ENCODE data around the gene SYNDIG1.
A peak's percentile ranks its signal among the peaks of the same experiment; 100 is the strongest.

Gene SYNDIG1

DNA sequence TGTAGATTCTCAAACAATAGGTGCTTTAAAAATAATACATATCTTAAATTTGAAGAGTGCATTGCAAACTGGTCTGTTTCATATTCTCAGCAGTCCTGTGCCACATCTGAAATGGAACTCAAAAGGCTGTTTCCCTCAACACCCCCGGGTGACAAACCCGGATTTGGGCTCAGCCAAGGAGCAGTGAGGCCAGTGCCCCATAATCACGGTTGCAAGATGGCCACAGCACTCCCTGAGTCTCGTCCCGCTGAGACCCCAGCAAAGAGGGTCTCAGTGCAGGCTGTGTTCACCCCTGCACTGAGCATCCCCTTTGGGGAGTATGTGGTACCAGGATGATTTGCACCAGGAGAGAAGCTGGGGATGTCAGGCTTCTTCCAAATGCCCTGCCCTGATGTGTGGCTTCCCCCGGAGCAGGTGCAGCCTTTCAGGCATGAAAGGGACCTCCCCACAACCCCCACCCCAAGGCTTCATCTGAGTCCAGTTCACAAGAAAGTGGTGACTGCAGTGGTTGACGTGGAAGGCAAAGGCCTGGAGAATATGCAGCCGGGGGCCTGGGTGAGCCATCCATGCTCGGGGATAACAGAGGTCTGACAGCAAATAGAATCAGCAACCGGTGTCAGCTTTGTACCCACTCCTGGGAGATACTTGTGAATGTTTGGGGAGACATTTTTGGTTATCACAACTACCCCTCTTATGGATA lies 202.9 kb downstream of the SYNDIG1 start:
- no peak for DNase-seq (ENCODE audit: low read depth)
- TF ChIP-seq, protein P1, sequence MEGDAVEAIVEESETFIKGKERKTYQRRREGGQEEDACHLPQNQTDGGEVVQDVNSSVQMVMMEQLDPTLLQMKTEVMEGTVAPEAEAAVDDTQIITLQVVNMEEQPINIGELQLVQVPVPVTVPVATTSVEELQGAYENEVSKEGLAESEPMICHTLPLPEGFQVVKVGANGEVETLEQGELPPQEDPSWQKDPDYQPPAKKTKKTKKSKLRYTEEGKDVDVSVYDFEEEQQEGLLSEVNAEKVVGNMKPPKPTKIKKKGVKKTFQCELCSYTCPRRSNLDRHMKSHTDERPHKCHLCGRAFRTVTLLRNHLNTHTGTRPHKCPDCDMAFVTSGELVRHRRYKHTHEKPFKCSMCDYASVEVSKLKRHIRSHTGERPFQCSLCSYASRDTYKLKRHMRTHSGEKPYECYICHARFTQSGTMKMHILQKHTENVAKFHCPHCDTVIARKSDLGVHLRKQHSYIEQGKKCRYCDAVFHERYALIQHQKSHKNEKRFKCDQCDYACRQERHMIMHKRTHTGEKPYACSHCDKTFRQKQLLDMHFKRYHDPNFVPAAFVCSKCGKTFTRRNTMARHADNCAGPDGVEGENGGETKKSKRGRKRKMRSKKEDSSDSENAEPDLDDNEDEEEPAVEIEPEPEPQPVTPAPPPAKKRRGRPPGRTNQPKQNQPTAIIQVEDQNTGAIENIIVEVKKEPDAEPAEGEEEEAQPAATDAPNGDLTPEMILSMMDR (IDR thresholded peaks at IDR 0.05; ENCODE audit: low read length, missing control alignments), result no peak
- no peak overlapping the region for H3K4me3 ChIP-seq (replicated peaks; ENCODE audit: low read depth, low read length)

DNA sequence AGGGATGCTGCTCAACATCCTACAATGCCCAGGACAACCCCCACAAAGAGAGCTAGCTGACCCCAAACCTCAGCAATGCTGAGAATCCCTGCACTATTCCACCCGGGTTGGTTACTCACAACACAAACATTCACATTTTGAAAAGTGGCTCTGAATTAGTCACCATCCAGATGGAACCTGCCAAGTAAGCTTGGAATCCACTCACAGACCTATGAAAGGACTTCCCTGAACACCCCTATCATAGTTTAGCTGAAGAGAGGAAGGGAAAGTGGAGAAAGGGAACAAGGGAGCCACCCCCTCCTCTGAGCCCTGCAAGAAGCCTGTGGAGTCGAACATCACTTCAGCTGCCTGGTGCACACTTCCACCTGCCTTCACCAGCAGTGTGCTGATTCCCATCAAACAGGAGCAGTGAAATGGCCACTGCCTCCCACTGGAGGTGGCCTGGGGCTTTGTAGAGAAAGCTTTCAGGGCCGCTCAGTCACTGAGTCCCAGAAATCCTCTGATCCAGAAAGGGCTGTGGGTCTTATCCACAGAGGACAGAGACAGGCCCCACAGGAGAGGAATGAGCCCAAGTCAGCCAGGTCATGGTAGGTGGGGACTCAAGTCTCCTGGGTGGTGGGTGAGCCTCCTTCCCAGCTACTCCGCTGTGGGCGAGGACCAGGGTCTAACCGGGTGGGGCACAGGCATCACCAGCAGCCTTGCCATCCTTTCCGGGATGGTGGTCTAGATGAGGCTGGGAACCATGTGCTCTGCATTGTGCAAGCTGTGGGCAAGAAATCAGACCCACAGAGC lies 203.7 kb downstream of the SYNDIG1 start:
- H3K4me3 ChIP-seq (replicated peaks; ENCODE audit: low read depth, low read length), result no peak overlapping the region
- peak; percentile 92 for DNase-seq (ENCODE audit: low read depth)
- TF ChIP-seq, protein P1 (IDR thresholded peaks at IDR 0.05; ENCODE audit: low read length, missing control alignments), result no peak

DNA sequence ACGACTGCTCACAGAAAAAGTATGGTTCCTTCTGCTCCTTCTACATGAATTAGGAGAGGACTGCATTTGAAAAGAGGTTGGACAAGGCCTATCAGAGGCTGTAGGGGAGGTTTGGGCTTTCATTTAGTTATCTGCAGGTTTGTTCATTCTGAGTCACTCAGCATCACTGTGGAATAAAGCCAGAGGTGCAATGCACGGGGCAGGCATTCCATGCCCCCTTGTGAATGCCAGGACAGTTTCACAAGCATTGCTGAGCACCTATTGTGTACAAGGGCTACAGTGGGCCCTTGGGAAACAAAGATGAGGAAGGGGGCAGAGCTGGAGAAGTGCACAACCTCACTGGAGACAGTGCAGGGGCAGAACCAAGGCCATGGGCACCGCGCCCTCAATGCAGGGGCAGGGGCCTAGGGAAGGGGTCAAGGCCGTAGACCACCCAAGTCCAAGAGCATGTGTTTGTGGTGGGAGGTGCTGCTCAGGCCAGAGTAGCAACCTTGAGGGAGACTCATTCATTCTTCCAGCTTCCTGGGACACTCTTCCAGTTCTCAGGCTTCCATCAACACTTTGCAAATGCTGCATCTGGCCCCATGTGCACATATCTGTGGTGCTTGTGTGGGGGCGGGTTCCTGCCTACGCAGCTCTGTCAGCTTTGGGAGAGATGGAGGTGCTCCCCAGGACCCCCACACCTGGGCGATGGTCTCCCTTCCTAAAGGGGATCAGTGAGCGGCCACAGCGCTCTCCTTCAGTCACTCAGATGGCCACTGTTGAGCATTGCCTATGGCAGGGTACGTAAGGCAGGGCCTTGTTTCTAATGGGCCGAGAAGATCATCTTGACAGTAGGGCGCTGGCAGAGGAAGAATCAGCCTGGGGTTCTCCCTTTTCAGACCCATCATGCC lies 204.5 kb downstream of the SYNDIG1 start:
- peak; percentile 70 for DNase-seq (ENCODE audit: low read depth)

DNA sequence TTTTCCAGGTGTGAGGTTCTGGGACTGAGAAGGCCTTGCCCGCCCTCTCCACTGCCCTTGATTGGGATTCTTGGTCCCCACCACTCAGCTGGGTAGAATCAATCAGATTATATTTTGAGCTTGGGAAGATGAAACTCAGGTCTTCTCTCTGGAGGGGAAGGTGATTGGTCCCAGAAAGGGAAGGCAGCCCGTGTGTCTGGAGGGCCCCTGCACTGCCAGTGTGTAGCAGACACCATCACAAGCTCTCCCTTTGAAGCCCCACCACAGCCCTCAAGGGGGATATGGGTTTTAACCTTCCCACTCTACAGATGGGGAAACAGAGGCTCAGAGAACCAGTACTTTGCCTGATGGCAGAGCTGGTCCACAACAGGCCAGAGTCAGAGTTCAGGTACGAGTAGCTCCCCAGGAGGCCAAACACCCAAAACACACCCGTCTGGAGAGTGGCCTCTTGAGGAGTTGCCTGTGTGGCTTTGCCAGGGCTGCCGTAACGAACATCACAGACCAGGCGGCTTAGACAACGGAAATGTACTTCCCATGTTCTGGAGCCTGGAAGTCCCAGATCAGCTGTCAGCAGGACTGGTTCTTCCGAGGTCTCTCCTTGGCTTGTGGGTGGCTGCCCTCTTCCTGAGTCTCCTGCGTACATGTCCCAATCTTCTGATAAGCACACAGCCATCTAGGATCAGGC lies 205.6 kb downstream of the SYNDIG1 start:
- no peak for DNase-seq (ENCODE audit: low read depth)
- H3K4me3 ChIP-seq (replicated peaks; ENCODE audit: low read depth, low read length), result no peak overlapping the region
- TF ChIP-seq, protein P1 (IDR thresholded peaks at IDR 0.05; ENCODE audit: low read length, missing control alignments), result no peak

More for the DNA sequence above, 204.5 kb downstream of the SYNDIG1 start:
- TF ChIP-seq, protein P1 (IDR thresholded peaks at IDR 0.05; ENCODE audit: low read length, missing control alignments), result no peak
- H3K4me3 ChIP-seq (replicated peaks; ENCODE audit: low read depth, low read length), result no peak overlapping the region

DNA sequence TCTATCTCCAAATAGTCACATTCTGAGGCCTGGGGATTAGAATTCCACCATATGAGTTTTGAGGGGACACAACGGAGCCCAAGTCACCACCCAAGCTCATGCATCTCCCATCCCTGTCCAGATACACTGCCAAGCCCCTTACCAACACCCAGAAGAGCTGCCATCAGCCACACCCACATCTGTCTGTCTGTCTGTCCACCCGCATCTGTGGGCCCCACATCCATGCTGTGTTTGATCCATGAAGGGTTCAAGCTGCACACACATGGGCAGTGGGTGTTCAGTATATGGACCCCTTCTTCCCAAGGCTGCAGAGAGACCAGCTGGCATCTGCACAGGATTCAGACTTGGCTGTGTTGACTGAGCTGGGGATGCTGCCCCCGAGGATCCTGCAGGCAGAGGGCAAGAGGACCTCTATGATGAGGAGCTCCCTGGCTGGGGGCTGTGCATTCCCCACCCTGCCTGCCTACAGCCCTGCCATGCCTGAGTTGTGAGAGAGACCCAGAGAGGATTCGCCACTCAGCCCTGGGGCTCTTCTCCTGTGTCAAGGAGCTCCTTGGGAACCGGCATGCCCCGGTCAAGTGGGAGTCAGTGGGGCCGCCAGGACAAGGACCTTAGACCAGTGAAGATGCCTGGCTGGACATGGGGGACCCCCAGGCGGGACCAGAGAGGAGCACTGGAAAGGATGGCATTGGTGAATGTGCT lies 206.4 kb downstream of the SYNDIG1 start:
- TF ChIP-seq, protein P1 (IDR thresholded peaks at IDR 0.05; ENCODE audit: low read length, missing control alignments), result no peak
- no peak for DNase-seq (ENCODE audit: low read depth)
- no peak overlapping the region for H3K4me3 ChIP-seq (replicated peaks; ENCODE audit: low read depth, low read length)
